WI38 (cell line): ENCODE data around the gene SF3A2.

Experiments used
- H3K4me3 ChIP-seq: 2 replicates; pipeline ENCODE4 v1.5.1; 2011; ENCODE audit warnings: low read depth, mild to moderate bottlenecking, control low read depth, low read length
- CTCF ChIP-seq: IDR thresholded peaks from 2 replicates; pipeline ENCODE4 v1.5.1; 2012; ENCODE audit warnings: low read depth, mild to moderate bottlenecking, control low read depth, low read length

The SF3A2 gene

GRCh38 chr19:2283835-2284507 lies 47.3 kb downstream of the SF3A2 start:
- no peak overlapping the region for H3K4me3 ChIP-seq
- no peak for TF ChIP-seq CTCF

GRCh38 chr19:2286402-2287140 lies 49.9 kb downstream of the SF3A2 start:
- no peak overlapping the region for H3K4me3 ChIP-seq
- no peak for TF ChIP-seq CTCF

- no peak overlapping the region for H3K4me3 ChIP-seq
- no peak for TF ChIP-seq CTCF
Observed at GRCh38 chr19:2287585-2288337, 51.1 kb downstream of the SF3A2 start.

- H3K4me3 ChIP-seq, result no peak overlapping the region
- TF ChIP-seq CTCF, result no peak
Observed at GRCh38 chr19:2288338-2288817, 51.8 kb downstream of the SF3A2 start.

DNA sequence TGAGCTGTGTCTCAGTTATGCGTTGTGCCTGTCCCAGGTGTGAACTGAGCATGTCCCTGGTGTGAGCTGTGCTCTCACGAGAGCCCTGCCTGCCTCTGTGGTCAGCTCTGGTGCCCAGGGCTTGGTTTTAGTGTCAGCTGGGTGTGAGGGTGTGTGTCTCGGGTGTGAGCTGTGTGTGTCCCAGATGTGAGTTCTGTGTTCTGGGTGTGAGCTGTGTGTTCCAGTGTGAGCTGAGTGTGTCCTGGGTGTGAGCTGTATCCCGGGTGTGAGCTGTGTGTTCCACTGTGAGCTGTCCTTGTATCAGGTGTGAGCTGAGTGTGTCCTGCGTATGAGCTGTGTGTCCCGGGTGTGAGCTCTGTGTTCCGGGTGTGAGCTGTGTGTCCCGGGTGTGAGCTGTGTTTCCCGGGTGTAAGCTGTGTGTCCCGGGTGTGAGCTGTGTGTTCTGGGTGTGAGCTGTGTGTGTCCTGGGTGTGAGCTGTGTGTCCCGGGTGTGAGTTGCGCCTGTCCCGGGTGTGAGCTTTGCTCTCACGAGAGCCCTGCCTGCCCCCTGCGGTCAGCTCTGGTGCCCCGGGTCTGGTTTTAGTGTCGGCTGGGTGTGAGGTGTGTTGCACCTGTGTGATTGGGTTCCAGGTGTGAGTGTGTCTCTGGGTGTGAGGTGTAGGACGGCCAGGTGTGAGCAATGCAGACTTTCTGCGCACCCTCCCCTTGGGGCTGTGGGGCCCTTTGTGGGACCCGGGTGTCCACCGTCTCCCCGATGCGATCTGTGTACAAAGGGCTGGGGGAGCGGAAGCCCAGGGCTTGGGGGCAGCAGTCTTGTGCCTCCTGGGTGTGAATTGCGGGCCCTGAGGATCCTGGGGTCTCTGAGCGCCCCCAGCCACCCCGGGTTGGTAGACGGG lies 52.4 kb downstream of the SF3A2 start:
- H3K4me3 ChIP-seq, result no peak overlapping the region
- no peak for TF ChIP-seq CTCF

GRCh38 chr19:2289714-2290435 lies 53.3 kb downstream of the SF3A2 start:
- H3K4me3 ChIP-seq, result no peak overlapping the region
- no peak for TF ChIP-seq CTCF
